WTC11 (cell line): Measurements from ENCODE around the gene CLIC6. TPM values are rescaled to one million over a fixed set of nuclear protein-coding genes. Genes with fewer than 3 reads are reported as not detected.

ENCODE experiments used
- ATAC-seq: fragments of 200-7000 bp; cut with Tn5 transposase; 2 replicates; pipeline ENCODE4 v1.10.0; 2021; ENCODE audit warnings: mild to moderate bottlenecking, moderate library complexity
- CTCF ChIA-PET: fragments of 300-600 bp; sonication (Branson Sonifier 250); formaldehyde crosslinking; loops from one replicate; lab custom pipeline; 2021; ENCODE audit warnings: antibody characterized with exemption; lab: Charles Lee
- POLR2A ChIA-PET: fragments of 350-600 bp; sonication (Branson Sonifier 250); formaldehyde crosslinking; loops from one replicate; lab custom pipeline; 2021; ENCODE audit warnings: antibody characterized with exemption; lab: Charles Lee
- DNase-seq: peaks from one replicate; pipeline ENCODE4 v3.0.0; 2021; ENCODE audit warnings: low spot score
- H3K27ac Mint-ChIP-seq: 2 replicates; pipeline ENCODE4 v1.8.0; 2021; ENCODE audit warnings: mixed read lengths
- H3K27me3 Mint-ChIP-seq: 2 replicates; pipeline ENCODE4 v1.8.0; 2021; ENCODE audit warnings: low read depth, mild to moderate bottlenecking, moderate library complexity, mixed read lengths
- H3K36me3 Mint-ChIP-seq: 2 replicates; pipeline ENCODE4 v1.8.0; 2021; ENCODE audit warnings: mixed read lengths
- H3K4me1 Mint-ChIP-seq: 2 replicates; pipeline ENCODE4 v1.8.0; 2022; ENCODE audit warnings: mixed read lengths
- H3K4me3 Mint-ChIP-seq: 2 replicates; pipeline ENCODE4 v1.8.0; 2021; ENCODE audit warnings: mild to moderate bottlenecking, moderate library complexity, mixed read lengths
- H3K9me3 Mint-ChIP-seq: 2 replicates; pipeline ENCODE4 v1.8.0; 2021; ENCODE audit warnings: mixed read lengths
- CTCF ChIP-seq: fragments of 200-600 bp; IDR thresholded peaks from 2 replicates; pipeline ENCODE4 v1.8.0; 2022; ENCODE audit warnings: antibody characterized with exemption
- ETV6 ChIP-seq: sonication (generic); formaldehyde crosslinking; IDR thresholded peaks from 2 replicates; pipeline ENCODE4 v1.8.1; 2022; ENCODE audit warnings: mild to moderate bottlenecking, missing genetic modification reagents
- GABPB1 ChIP-seq: sonication (generic); formaldehyde crosslinking; IDR thresholded peaks from 2 replicates; pipeline ENCODE4 v1.8.1; 2023; ENCODE audit warnings: mild to moderate bottlenecking, missing genetic modification reagents
- JUN ChIP-seq: sonication (generic); formaldehyde crosslinking; IDR thresholded peaks from 2 replicates; pipeline ENCODE4 v1.8.0; 2023; ENCODE audit warnings: mild to moderate bottlenecking, missing genetic modification reagents
- MXD4 ChIP-seq: fragments of 250-450 bp; sonication (Bioruptor Pico); IDR thresholded peaks from 2 replicates; pipeline ENCODE4 v1.8.0; 2021; ENCODE audit warnings: mild to moderate bottlenecking, moderate library complexity, borderline replicate concordance
- PRDM15 ChIP-seq: sonication (generic); formaldehyde crosslinking; IDR thresholded peaks from 2 replicates; pipeline ENCODE4 v1.8.0; 2022; ENCODE audit warnings: missing genetic modification reagents
- PRRX2 ChIP-seq: fragments of 250-450 bp; sonication (Bioruptor Pico); IDR thresholded peaks from 2 replicates; pipeline ENCODE4 v1.8.0; 2021; ENCODE audit warnings: mild to moderate bottlenecking
- SMAD3 ChIP-seq: sonication (generic); formaldehyde crosslinking; IDR thresholded peaks from 2 replicates; pipeline ENCODE4 v1.8.0; 2022; ENCODE audit warnings: missing genetic modification reagents, mild to moderate bottlenecking, borderline replicate concordance
- SMAD4 ChIP-seq: sonication (generic); formaldehyde crosslinking; IDR thresholded peaks from 2 replicates; pipeline ENCODE4 v1.8.0; 2022; ENCODE audit warnings: mild to moderate bottlenecking, missing genetic modification reagents
- STAT6 ChIP-seq: sonication (generic); formaldehyde crosslinking; conservative IDR thresholded peaks from 2 replicates; pipeline ENCODE4 v1.8.1; 2023; ENCODE audit warnings: mild to moderate bottlenecking, low read depth, missing genetic modification reagents, moderate library complexity
- TEAD1 ChIP-seq: sonication (generic); formaldehyde crosslinking; IDR thresholded peaks from 2 replicates; pipeline ENCODE4 v1.8.0; 2022; ENCODE audit warnings: mild to moderate bottlenecking, missing genetic modification reagents
- ZNF138 ChIP-seq: sonication (generic); formaldehyde crosslinking; conservative IDR thresholded peaks from 2 replicates; pipeline ENCODE4 v1.8.1; 2022; ENCODE audit warnings: mild to moderate bottlenecking, moderate library complexity, missing genetic modification reagents
- total RNA-seq: library from RNA; stranded (reverse); gene quantifications from 3 replicates; pipeline ENCODE4 v1.2.3, GENCODE V29; 2021

CLIC6 gene
- total RNA-seq, 1 experiment from 2014 or later: 1.8 TPM

- DNase-seq (no peak), ATAC-seq (no peak)
- Mint-ChIP-seq H3K4me3 (no peak overlapping the region), H3K36me3 (no peaks in the 10 kb centered on the region), H3K27ac (no peak overlapping the region), H3K27me3 (no peaks in the 10 kb centered on the region), H3K4me1 (peaks cover 3% of the 10 kb centered on the region; the same call in 1 of the 2 replicates), H3K9me3 (peaks cover 3% of the 10 kb centered on the region; the same call in 1 of the 2 replicates)
- TF ChIP-seq TEAD1 (no peak), PRRX2 (CRISPR knock-in tag) (no peak), PRDM15 (CRISPR knock-in tag) (no peak), MXD4 (CRISPR knock-in tag) (no peak), GABPB1 (no peak), SMAD4 (CRISPR knock-in tag) (no peak), JUN (no peak)
- CTCF ChIA-PET: interaction anchor here (1.2 kb wide), 1 partner anchor 146 kb away, joined by 3 read pairs; no protein-coding TSS in a partner anchor
- POLR2A ChIA-PET: no interaction called here
Observed at GRCh38 chr21:34743831-34744230, 75.0 kb downstream of the CLIC6 start.

- TF ChIP-seq MXD4 (CRISPR knock-in tag): no peak
- DNase-seq (no peak), ATAC-seq (no peak)
- H3K27ac Mint-ChIP-seq: no peak overlapping the region
- no peak overlapping the region for H3K4me3 Mint-ChIP-seq
- no peaks in the 10 kb centered on the region for H3K36me3 Mint-ChIP-seq
- peaks cover 3% of the 10 kb centered on the region; the same call in 1 of the 2 replicates for H3K4me1 Mint-ChIP-seq
- peaks cover 3% of the 10 kb centered on the region; the same call in 1 of the 2 replicates for H3K9me3 Mint-ChIP-seq
- ChIA-PET POLR2A (no interaction called here), CTCF (interaction anchor here (0.6 to 2.5 kb wide), 53 partner anchors 8 to 1290 kb away, joined by 3 to 80 read pairs (median 4); no protein-coding TSS in a partner anchor)
- H3K27me3 Mint-ChIP-seq: no peaks in the 10 kb centered on the region
Observed at GRCh38 chr21:34744801-34745200, 76.0 kb downstream of the CLIC6 start.

GRCh38 chr21:34745557-34746255, 76.9 kb downstream of the CLIC6 start:
- DNase-seq (peak; percentile 74), ATAC-seq (peak; percentile 99)
- no peak overlapping the region for H3K4me3 Mint-ChIP-seq
- no peaks in the 10 kb centered on the region for H3K9me3 Mint-ChIP-seq
- H3K27me3 Mint-ChIP-seq: no peaks in the 10 kb centered on the region
- ChIA-PET POLR2A (interaction anchor here (0.5 to 1.0 kb wide), 3 partner anchors 51 to 143 kb away, joined by 3 read pairs; no protein-coding TSS in a partner anchor), CTCF (interaction anchor here (0.5 to 2.5 kb wide), 96 partner anchors 9 to 1289 kb away, joined by 3 to 80 read pairs (median 4); no protein-coding TSS in a partner anchor)
- TF ChIP-seq SMAD3 (CRISPR knock-in tag): no peak
- peak; percentile 77 for TF ChIP-seq CTCF
- no peak for TF ChIP-seq PRRX2 (CRISPR knock-in tag)
- no peak for TF ChIP-seq ZNF138 (CRISPR knock-in tag)
- 0 out of 2 replicates have a peak, but pooled peaks have one; percentile 55 for TF ChIP-seq ETV6
- no peak for TF ChIP-seq TEAD1
- TF ChIP-seq STAT6 (CRISPR knock-in tag): no peak
- no peaks in the 10 kb centered on the region for H3K36me3 Mint-ChIP-seq
- peaks cover 3% of the 10 kb centered on the region; the same call in 1 of the 2 replicates for H3K4me1 Mint-ChIP-seq
- H3K27ac Mint-ChIP-seq: no peak overlapping the region
